ENCODE data around the gene PPFIA3.

PPFIA3 gene

GRCh38 chr19:49092686-49093085 lies 26.7 kb upstream of the PPFIA3 start:
- Histone ChIP-seq H3K9me2 (ENCODE audit: low read depth, low read length) (no peaks in the 10 kb centered on the region), H3K36me3 (ENCODE audit: insufficient read depth, low read length) (peaks cover 92% of the 10 kb centered on the region), H3K4me3 (ENCODE audit: low read depth, low read length, poor library complexity, severe bottlenecking) (no peak overlapping the region), H3K9ac (ENCODE audit: low read length) (no peak overlapping the region), H2AFZ (ENCODE audit: low read length) (no peak overlapping the region), H3K27ac (ENCODE audit: low read depth, low read length, poor library complexity, severe bottlenecking) (no peak overlapping the region), H3K4me1 (ENCODE audit: insufficient read depth, low read length, severe bottlenecking) (peaks cover 2% of the 10 kb centered on the region), H4K20me1 (ENCODE audit: insufficient read depth, low read length) (0 out of 2 replicates have a peak, but pooled peaks cover 4% of the 10 kb centered on the region), H3K4me2 (ENCODE audit: low read length) (no peak overlapping the region), H3K9me3 (ENCODE audit: low read length) (no peaks in the 10 kb centered on the region), H3F3A (ENCODE audit: insufficient read depth, low read length) (peaks cover 3% of the 10 kb centered on the region), H3K79me2 (ENCODE audit: insufficient read depth, low read length) (peaks cover 17% of the 10 kb centered on the region), H3K27me3 (ENCODE audit: insufficient read depth, low read length) (no peaks in the 10 kb centered on the region)
- no peak for TF ChIP-seq EZH2 (IDR thresholded peaks at IDR 0.05; ENCODE audit: borderline replicate concordance, low read length)
- TF ChIP-seq CTCF (IDR thresholded peaks at IDR 0.05; ENCODE audit: low read length) = no peak

GRCh38 chr19:49094505-49095482 lies 24.6 kb upstream of the PPFIA3 start:
- no peak overlapping the region for H3K4me3 ChIP-seq (ENCODE audit: low read depth, low read length, poor library complexity, severe bottlenecking)
- TF ChIP-seq CTCF (IDR thresholded peaks at IDR 0.05; ENCODE audit: low read length) = no peak
- TF ChIP-seq EZH2 (IDR thresholded peaks at IDR 0.05; ENCODE audit: borderline replicate concordance, low read length) = no peak
- no peak overlapping the region for H3K27ac ChIP-seq (ENCODE audit: low read depth, low read length, poor library complexity, severe bottlenecking)
- H3K9ac ChIP-seq (ENCODE audit: low read length) = no peak overlapping the region
- no peak overlapping the region for H2AFZ ChIP-seq (ENCODE audit: low read length)
- peaks cover 5% of the 10 kb centered on the region; the same call in 1 of the 2 replicates for H3K79me2 ChIP-seq (ENCODE audit: insufficient read depth, low read length)
- H4K20me1 ChIP-seq (ENCODE audit: insufficient read depth, low read length) = 0 out of 2 replicates have a peak, but pooled peaks cover 2% of the 10 kb centered on the region
- H3K27me3 ChIP-seq (ENCODE audit: insufficient read depth, low read length) = no peaks in the 10 kb centered on the region
- no peak overlapping the region for H3K4me2 ChIP-seq (ENCODE audit: low read length)
- no peaks in the 10 kb centered on the region for H3K9me3 ChIP-seq (ENCODE audit: low read length)
- no peaks in the 10 kb centered on the region for H3K9me2 ChIP-seq (ENCODE audit: low read depth, low read length)
- H3F3A ChIP-seq (ENCODE audit: insufficient read depth, low read length) = peaks cover 3% of the 10 kb centered on the region
- peaks cover 97% of the 10 kb centered on the region for H3K36me3 ChIP-seq (ENCODE audit: insufficient read depth, low read length)
- H3K4me1 ChIP-seq (ENCODE audit: insufficient read depth, low read length, severe bottlenecking) = no peaks in the 10 kb centered on the region

GRCh38 chr19:49097453-49098288 lies 21.7 kb upstream of the PPFIA3 start:
- Histone ChIP-seq H3K9ac (ENCODE audit: low read length) (no peak overlapping the region), H3K4me3 (ENCODE audit: low read depth, low read length, poor library complexity, severe bottlenecking) (no peak overlapping the region), H2AFZ (ENCODE audit: low read length) (no peak overlapping the region), H3K36me3 (ENCODE audit: insufficient read depth, low read length) (peaks cover 93% of the 10 kb centered on the region), H4K20me1 (ENCODE audit: insufficient read depth, low read length) (no peaks in the 10 kb centered on the region), H3K4me2 (ENCODE audit: low read length) (no peak overlapping the region), H3K79me2 (ENCODE audit: insufficient read depth, low read length) (no peaks in the 10 kb centered on the region), H3K9me3 (ENCODE audit: low read length) (no peaks in the 10 kb centered on the region), H3K9me2 (ENCODE audit: low read depth, low read length) (no peaks in the 10 kb centered on the region), H3K27ac (ENCODE audit: low read depth, low read length, poor library complexity, severe bottlenecking) (no peak overlapping the region), H3F3A (ENCODE audit: insufficient read depth, low read length) (peaks cover 3% of the 10 kb centered on the region), H3K27me3 (ENCODE audit: insufficient read depth, low read length) (no peaks in the 10 kb centered on the region), H3K4me1 (ENCODE audit: insufficient read depth, low read length, severe bottlenecking) (no peaks in the 10 kb centered on the region)
- TF ChIP-seq EZH2 (IDR thresholded peaks at IDR 0.05; ENCODE audit: borderline replicate concordance, low read length) = no peak
- TF ChIP-seq CTCF (IDR thresholded peaks at IDR 0.05; ENCODE audit: low read length) = peak; percentile 98
